BLaER1 (cell line): Measurements from ENCODE around the gene SERTAD1.
"Not testable (repeated sequence)": the region's sequence is repeated elsewhere in the genome, so short reads cannot be mapped to it uniquely, and the experiment has no call there.

Experiments used
- H3K27ac ChIP-seq: shearing (Covaris generic); formaldehyde crosslinking; 2 replicates; pipeline ENCODE4 v1.8.1; 2022
- H3K27me3 ChIP-seq: shearing (Covaris generic); formaldehyde crosslinking; 2 replicates; pipeline ENCODE4 v1.8.1; 2022
- H3K36me3 ChIP-seq: shearing (Covaris generic); formaldehyde crosslinking; 2 replicates; pipeline ENCODE4 v1.8.1; 2022
- H3K4me1 ChIP-seq: shearing (Covaris generic); formaldehyde crosslinking; 2 replicates; pipeline ENCODE4 v1.8.1; 2022
- H3K4me2 ChIP-seq: shearing (Covaris generic); formaldehyde crosslinking; 2 replicates; pipeline ENCODE4 v1.8.1; 2022
- H3K4me3 ChIP-seq: shearing (Covaris generic); formaldehyde crosslinking; 2 replicates; pipeline ENCODE4 v1.8.1; 2022
- H3K9ac ChIP-seq: shearing (Covaris generic); formaldehyde crosslinking; 2 replicates; pipeline ENCODE4 v1.8.1; 2022
- H3K9me3 ChIP-seq: shearing (Covaris generic); formaldehyde crosslinking; 2 replicates; pipeline ENCODE4 v1.8.1; 2022
- H4K20me1 ChIP-seq: shearing (Covaris generic); formaldehyde crosslinking; 2 replicates; pipeline ENCODE4 v1.8.1; 2022
- Cebpa-rat ChIP-seq: shearing (Covaris generic); IDR thresholded peaks from 2 replicates; pipeline ENCODE4 v1.8.1; 2022

The SERTAD1 gene

GRCh38 chr19:40416918-40417642 lies 8.7 kb downstream of the SERTAD1 start:
- Histone ChIP-seq H3K9ac (peak overlapping the region; percentile 57), H3K4me2 (peak overlapping the region; percentile 72), H3K4me3 (no peak overlapping the region), H3K9me3 (no peaks in the 10 kb centered on the region), H3K27me3 (no peaks in the 10 kb centered on the region), H3K4me1 (peaks cover 89% of the 10 kb centered on the region), H3K27ac (peak overlapping the region; percentile 81), H4K20me1 (no peaks in the 10 kb centered on the region), H3K36me3 (no peaks in the 10 kb centered on the region)
- TF ChIP-seq Cebpa-rat, result no peak

- Histone ChIP-seq H4K20me1 (no peaks in the 10 kb centered on the region), H3K4me2 (peak overlapping the region; percentile 72; the same call in 1 of the 2 replicates), H3K9ac (no peak overlapping the region), H3K27me3 (no peaks in the 10 kb centered on the region), H3K4me1 (peaks cover 90% of the 10 kb centered on the region), H3K9me3 (no peaks in the 10 kb centered on the region), H3K4me3 (no peak overlapping the region), H3K27ac (peak overlapping the region; percentile 81; the same call in 1 of the 2 replicates), H3K36me3 (no peaks in the 10 kb centered on the region)
- TF ChIP-seq Cebpa-rat, result no peak
These were observed 10.0 kb downstream of the SERTAD1 start for GRCh38 chr19:40415768-40416167.

DNA sequence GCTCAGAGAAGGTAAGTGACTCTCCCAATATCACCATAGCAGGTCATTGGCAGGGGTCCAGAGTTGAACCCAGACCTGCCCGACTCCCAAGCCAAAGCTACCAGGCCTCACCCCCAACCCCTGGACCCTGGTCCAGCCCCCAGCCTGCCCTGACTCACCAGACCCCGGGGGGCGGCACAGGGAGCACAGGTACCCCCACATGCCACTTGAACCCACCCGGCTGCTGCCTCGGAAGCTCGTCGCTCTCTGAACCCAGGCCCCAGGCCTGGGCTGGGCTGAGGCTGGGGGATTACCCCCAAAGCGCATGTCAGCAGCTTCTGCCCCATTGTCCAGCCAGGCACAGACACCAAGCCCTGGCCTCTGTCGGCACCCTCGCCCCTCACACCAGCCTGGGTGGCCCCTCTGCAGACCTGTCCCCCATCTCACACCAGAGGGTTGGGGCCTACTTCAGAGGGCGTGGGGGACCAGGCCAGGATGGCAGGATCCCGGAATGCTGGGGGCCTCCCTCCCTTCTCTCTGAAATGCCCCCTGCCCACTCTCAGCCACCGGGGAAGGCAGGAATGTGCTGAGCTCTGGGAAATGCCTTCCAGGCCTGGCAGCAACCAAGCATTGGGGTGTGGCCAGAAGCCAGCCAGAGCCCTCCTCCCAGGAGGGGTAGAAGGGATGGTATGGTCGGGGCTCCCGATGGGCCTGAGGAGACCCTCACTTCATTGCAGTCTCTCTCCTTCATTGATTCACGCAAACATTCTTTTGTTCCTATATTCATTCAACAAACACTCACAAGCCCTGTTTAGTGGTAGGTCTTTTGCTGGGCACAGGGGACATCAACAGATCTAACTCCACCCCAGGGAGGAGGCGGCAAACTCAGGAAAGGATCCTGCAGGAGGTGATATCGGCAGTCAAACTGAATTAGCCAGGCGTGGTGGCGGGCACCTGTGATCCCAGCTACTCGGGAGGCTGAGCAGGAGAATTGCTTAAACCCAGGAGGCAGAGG lies 11.0 kb downstream of the SERTAD1 start:
- Histone ChIP-seq H3K4me3 (no peak overlapping the region), H3K9ac (peak overlapping the region; percentile 38; the same call in 1 of the 2 replicates), H3K9me3 (no peaks in the 10 kb centered on the region), H3K27ac (peak overlapping the region; percentile 55), H3K4me1 (peaks cover 92% of the 10 kb centered on the region), H3K4me2 (peak overlapping the region; percentile 96), H3K36me3 (no peaks in the 10 kb centered on the region), H4K20me1 (no peaks in the 10 kb centered on the region), H3K27me3 (no peaks in the 10 kb centered on the region)
- no peak for TF ChIP-seq Cebpa-rat

- peak within 1 kb of the TSS; percentile 52 for H3K4me3 ChIP-seq
- peak within 1 kb of the TSS; percentile 88 for H3K27ac ChIP-seq
- no peaks in the 10 kb centered on the region for H3K36me3 ChIP-seq
- peaks cover 97% of the 10 kb centered on the region for H3K4me1 ChIP-seq
- H4K20me1 ChIP-seq, result no peaks in the 10 kb centered on the region
- H3K4me2 ChIP-seq, result peak within 1 kb of the TSS; percentile 96
- H3K9me3 ChIP-seq, result no peaks in the 10 kb centered on the region
- no peak for TF ChIP-seq Cebpa-rat
- H3K9ac ChIP-seq, result peak within 1 kb of the TSS; percentile 78
- no peaks in the 10 kb centered on the region for H3K27me3 ChIP-seq
These were observed 12.4 kb downstream of the SERTAD1 start, which contains the start of gene PRX for GRCh38 chr19:40413291-40413845. Gene PRX (minus strand): TSS chr19:40413378. CDS start chr19:40407932, 5,446 bp downstream.

DNA sequence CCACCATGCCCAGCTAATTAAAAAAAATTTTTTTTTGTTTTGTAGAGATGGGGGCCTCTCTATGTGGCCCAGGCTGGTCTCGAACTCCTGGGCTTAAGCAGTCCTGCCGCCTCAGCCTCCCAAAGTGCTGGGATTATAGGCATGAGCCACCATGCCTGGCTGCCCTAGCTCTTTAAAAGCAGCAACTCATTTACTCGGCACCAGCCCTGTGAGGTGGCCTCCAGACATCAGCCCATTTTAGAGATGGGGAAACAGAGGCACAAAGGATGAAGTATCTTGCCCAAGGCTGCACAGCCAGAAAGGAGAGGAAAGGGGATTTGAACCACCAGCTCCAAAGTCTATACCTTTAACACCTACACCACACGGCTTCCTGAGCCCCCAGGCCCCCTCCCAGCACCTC lies 12.9 kb downstream of the SERTAD1 start:
- H3K4me1 ChIP-seq, result peaks cover 97% of the 10 kb centered on the region
- peak overlapping the region; percentile 88 for H3K27ac ChIP-seq
- peak overlapping the region; percentile 68; the same call in 1 of the 2 replicates for H3K9ac ChIP-seq
- H4K20me1 ChIP-seq, result no peaks in the 10 kb centered on the region
- no peak for TF ChIP-seq Cebpa-rat
- no peaks in the 10 kb centered on the region for H3K9me3 ChIP-seq
- peak overlapping the region; percentile 52 for H3K4me3 ChIP-seq
- peaks cover under 1% of the 10 kb centered on the region; the same call in 1 of the 2 replicates for H3K36me3 ChIP-seq
- no peaks in the 10 kb centered on the region for H3K27me3 ChIP-seq
- peak overlapping the region; percentile 96 for H3K4me2 ChIP-seq

GRCh38 chr19:40411958-40412499 lies 13.8 kb downstream of the SERTAD1 start:
- H3K4me1 ChIP-seq, result peaks cover 91% of the 10 kb centered on the region
- H3K9me3 ChIP-seq, result no peaks in the 10 kb centered on the region
- H3K4me2 ChIP-seq, result peak overlapping the region; percentile 96
- peak overlapping the region; percentile 78 for H3K9ac ChIP-seq
- no peaks in the 10 kb centered on the region for H3K27me3 ChIP-seq
- H4K20me1 ChIP-seq, result no peaks in the 10 kb centered on the region
- H3K36me3 ChIP-seq, result peaks cover 6% of the 10 kb centered on the region; the same call in 1 of the 2 replicates
- no peak for TF ChIP-seq Cebpa-rat
- peak overlapping the region; percentile 88 for H3K27ac ChIP-seq
- H3K4me3 ChIP-seq, result peak overlapping the region; percentile 52

- H3K9ac ChIP-seq, result peak overlapping the region; percentile 78
- no peaks in the 10 kb centered on the region for H3K9me3 ChIP-seq
- no peak for TF ChIP-seq Cebpa-rat
- peak overlapping the region; percentile 96 for H3K4me2 ChIP-seq
- H4K20me1 ChIP-seq, result no peaks in the 10 kb centered on the region
- H3K36me3 ChIP-seq, result peaks cover 6% of the 10 kb centered on the region; the same call in 1 of the 2 replicates
- peak overlapping the region; percentile 88 for H3K27ac ChIP-seq
- H3K4me1 ChIP-seq, result peaks cover 84% of the 10 kb centered on the region
- peak overlapping the region; percentile 52 for H3K4me3 ChIP-seq
- no peaks in the 10 kb centered on the region for H3K27me3 ChIP-seq
These were observed 14.5 kb downstream of the SERTAD1 start for GRCh38 chr19:40411125-40411842.

- no peak for TF ChIP-seq Cebpa-rat
- H3K36me3 ChIP-seq, result peaks cover 6% of the 10 kb centered on the region; the same call in 1 of the 2 replicates
- no peak overlapping the region for H3K27ac ChIP-seq
- peak overlapping the region; percentile 96 for H3K4me2 ChIP-seq
- no peaks in the 10 kb centered on the region for H3K27me3 ChIP-seq
- no peak overlapping the region for H3K4me3 ChIP-seq
- no peak overlapping the region for H3K9ac ChIP-seq
- H3K4me1 ChIP-seq, result peaks cover 78% of the 10 kb centered on the region
- H3K9me3 ChIP-seq, result no peaks in the 10 kb centered on the region
- H4K20me1 ChIP-seq, result no peaks in the 10 kb centered on the region
These were observed 15.8 kb downstream of the SERTAD1 start for GRCh38 chr19:40410030-40410389.

DNA sequence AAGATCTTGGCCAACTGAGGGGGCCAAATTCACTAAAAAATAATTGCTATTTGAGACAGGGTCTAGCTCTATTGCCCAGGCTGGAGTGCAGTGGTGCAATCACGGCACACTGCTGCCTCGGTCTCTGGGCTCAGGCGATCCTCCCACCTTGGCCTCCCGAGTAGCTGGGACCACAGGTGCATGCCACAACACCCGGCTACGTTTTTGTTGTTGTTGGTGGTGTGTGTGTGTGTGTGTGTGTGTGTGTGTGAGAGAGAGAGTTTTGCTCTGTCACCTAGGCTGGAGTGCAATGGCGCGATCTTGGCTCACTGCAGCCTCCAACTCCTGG lies 17.2 kb downstream of the SERTAD1 start:
- not testable (repeated sequence) for H4K20me1 ChIP-seq, H3K36me3 ChIP-seq, H3K9ac ChIP-seq

More for the DNA sequence above, 17.2 kb downstream of the SERTAD1 start:
- H3K27ac ChIP-seq, H3K9me3 ChIP-seq, H3K27me3 ChIP-seq, H3K4me3 ChIP-seq: not testable (repeated sequence)
- Histone ChIP-seq H3K4me1 (peaks cover 72% of the 10 kb centered on the region), H3K4me2 (peak overlapping the region; percentile 27)
